GM18867 (cell line): Measurements from ENCODE around the gene NUBPL.
"Not testable (repeated sequence)": the region's sequence is repeated elsewhere in the genome, so short reads cannot be mapped to it uniquely, and the experiment has no call there.

ENCODE experiments used
- ATAC-seq: cut with Tn5 transposase; IDR thresholded peaks from one replicate; pipeline ENCODE4 v1.9.1; 2021; ENCODE audit warnings: mild to moderate bottlenecking, moderate library complexity; ENCODE audit not compliant: unreplicated experiment

Gene NUBPL

GRCh38 chr14:31576949-31577348 is 15.7 kb downstream of the NUBPL start:
- no peak for ATAC-seq

- ATAC-seq, result no peak
Observed at GRCh38 chr14:31578266-31578665, 17.1 kb downstream of the NUBPL start.

- ATAC-seq, result no peak
Observed at GRCh38 chr14:31578792-31579501, 17.7 kb downstream of the NUBPL start.

- ATAC-seq, result no peak
Observed at GRCh38 chr14:31580234-31580633, 19.0 kb downstream of the NUBPL start.

GRCh38 chr14:31582286-31582691 is 21.1 kb downstream of the NUBPL start:
- no peak for ATAC-seq

- ATAC-seq, result no peak
Observed at GRCh38 chr14:31582836-31583452, 21.7 kb downstream of the NUBPL start.

GRCh38 chr14:31590206-31590605 is 29.0 kb downstream of the NUBPL start:
- no peak for ATAC-seq

- ATAC-seq, result no peak
Observed at GRCh38 chr14:31592122-31592521, 30.9 kb downstream of the NUBPL start.

GRCh38 chr14:31592631-31593030 is 31.4 kb downstream of the NUBPL start:
- ATAC-seq, result no peak

GRCh38 chr14:31596342-31597095 is 35.3 kb downstream of the NUBPL start:
- no peak for ATAC-seq

GRCh38 chr14:31605702-31606101 is 44.5 kb downstream of the NUBPL start:
- no peak for ATAC-seq

GRCh38 chr14:31611778-31612433 is 50.7 kb downstream of the NUBPL start:
- no peak for ATAC-seq

GRCh38 chr14:31613188-31613587 is 52.0 kb downstream of the NUBPL start:
- no peak for ATAC-seq

GRCh38 chr14:31618884-31619283 is 57.7 kb downstream of the NUBPL start:
- ATAC-seq, result not testable (repeated sequence)

GRCh38 chr14:31619440-31619839 is 58.2 kb downstream of the NUBPL start:
- ATAC-seq, result no peak

- ATAC-seq, result not testable (repeated sequence)
Observed at GRCh38 chr14:31620898-31621297, 59.7 kb downstream of the NUBPL start.

- no peak for ATAC-seq
Observed at GRCh38 chr14:31622060-31622459, 60.9 kb downstream of the NUBPL start.

- ATAC-seq, result not testable (repeated sequence)
Observed at GRCh38 chr14:31652900-31653299, 91.7 kb downstream of the NUBPL start.

- no peak for ATAC-seq
Observed at GRCh38 chr14:31657917-31658316, 96.7 kb downstream of the NUBPL start.

- ATAC-seq, result no peak
Observed at GRCh38 chr14:31659278-31659677, 98.1 kb downstream of the NUBPL start.

- ATAC-seq, result peak; percentile 68
Observed at GRCh38 chr14:31660191-31660590, 99.0 kb downstream of the NUBPL start.
